Type B pancreatic cell (in vitro differentiated cells): Measurements from ENCODE around the gene FRRS1. TPM values are rescaled to one million over a fixed set of nuclear protein-coding genes. Genes with fewer than 3 reads are reported as not detected.

ENCODE experiments used
- total RNA-seq: library from RNA; stranded (reverse); gene quantifications from 2 replicates; pipeline ENCODE4 v1.2.1, GENCODE V29; 2021; ENCODE audit warnings: low replicate concordance

Gene FRRS1
- total RNA-seq, 1 donor from 2014 or later, result 6.4 TPM

Other genes with a start within 250 kb of the FRRS1 start
- 0.33 and 2.0 TPM in 2 replicates for gene PALMD, start 120.5 kb downstream of the FRRS1 start, total RNA-seq
- gene AGL, start 83.7 kb upstream of the FRRS1 start, total RNA-seq, result 17.8 and 24.4 TPM in 2 replicates
- 26.7 and 45.0 TPM in 2 replicates for gene SLC35A3, start 203.4 kb upstream of the FRRS1 start, total RNA-seq